ENCODE data around the gene SNAI1. TPM values are rescaled to one million over a fixed set of nuclear protein-coding genes. Genes with fewer than 3 reads are reported as not detected.
A peak's percentile ranks its signal among the peaks of the same experiment; 100 is the strongest.

The SNAI1 gene
- total RNA-seq, 1 experiment from 2014 or later = 0.22 TPM

DNA sequence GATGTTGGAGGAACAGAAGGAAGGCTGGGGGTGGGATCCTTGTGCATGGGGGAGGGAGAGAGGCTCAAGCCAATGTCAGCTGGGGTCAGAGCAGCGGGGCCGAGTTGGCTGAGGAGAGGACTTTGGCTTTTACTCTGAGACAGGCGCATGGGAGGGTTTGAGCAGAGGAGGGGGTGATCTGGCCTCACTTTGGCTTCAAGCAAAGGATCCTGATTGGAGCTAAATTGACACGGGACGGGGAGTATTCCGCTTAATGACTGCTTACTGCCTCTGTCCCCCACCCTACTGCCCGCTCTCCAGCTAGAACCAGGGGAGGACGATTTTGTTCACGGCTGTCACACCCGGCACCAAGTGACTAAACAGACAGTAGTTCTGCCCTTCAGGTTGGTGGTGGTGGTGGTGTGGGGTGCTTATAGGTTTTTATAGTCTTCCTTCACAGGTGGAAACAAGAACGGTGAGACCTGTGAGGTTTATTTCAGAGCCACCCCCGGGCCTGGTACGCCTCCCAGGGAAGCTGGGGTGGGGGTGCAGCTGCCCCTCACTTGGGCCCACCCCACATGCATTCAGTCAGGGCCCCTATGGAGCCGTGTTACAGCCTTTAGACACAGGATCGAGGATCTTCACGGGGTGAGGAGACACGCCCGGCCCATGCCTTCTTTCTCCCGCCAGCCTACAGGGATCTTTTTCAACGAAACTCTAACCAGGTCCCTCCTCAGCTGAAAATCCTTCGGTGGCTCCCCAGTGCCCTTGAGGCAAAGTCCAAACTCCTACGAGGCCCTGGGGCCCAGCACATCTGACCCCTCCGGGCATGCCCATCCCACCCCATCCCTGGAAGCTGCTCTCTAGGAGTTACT is 1.3 kb upstream of the SNAI1 start:
- no peak overlapping the region; the same call in 1 of the 2 replicates for H3K9ac ChIP-seq (ENCODE audit: low read length)
- H3K4me3 ChIP-seq (ENCODE audit: low read length) = no peak overlapping the region
- H3K4me1 ChIP-seq (ENCODE audit: low read length) = peaks cover 17% of the 10 kb centered on the region
- H3K4me2 ChIP-seq (ENCODE audit: low read depth, low read length, poor library complexity, severe bottlenecking) = no peak overlapping the region
- no peaks in the 10 kb centered on the region for H3K9me3 ChIP-seq (ENCODE audit: low read length)
- no peaks in the 10 kb centered on the region for H3K27me3 ChIP-seq (ENCODE audit: low read length)
- no peak overlapping the region for H2AFZ ChIP-seq (ENCODE audit: low read length)
- H3K9me2 ChIP-seq (replicated peaks; ENCODE audit: insufficient read depth, low read length) = no peaks in the 10 kb centered on the region
- peaks cover 7% of the 10 kb centered on the region; the same call in 1 of the 2 replicates for H4K20me1 ChIP-seq (ENCODE audit: insufficient read depth, low read depth, low read length)
- H3K36me3 ChIP-seq (ENCODE audit: insufficient read depth, low read length) = no peaks in the 10 kb centered on the region
- H3K27ac ChIP-seq (ENCODE audit: low read length) = no peak overlapping the region
- no peak for DNase-seq
- H3K79me2 ChIP-seq (ENCODE audit: low read length) = no peaks in the 10 kb centered on the region

DNA sequence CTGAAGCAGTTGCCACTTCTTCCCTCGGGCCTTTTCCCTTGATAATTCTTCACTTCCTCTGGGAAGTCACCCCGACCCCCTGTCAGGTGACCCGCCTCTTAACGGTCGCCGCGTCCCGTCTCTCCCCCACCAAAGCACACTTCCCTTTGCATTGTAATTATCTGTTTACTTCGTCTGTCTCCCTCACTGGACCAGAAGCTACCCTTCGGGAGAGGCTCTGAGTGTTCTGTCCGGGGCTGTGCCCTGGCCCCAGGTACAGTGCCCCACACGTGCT is 771 bp upstream of the SNAI1 start:
- no peak for DNase-seq
- Histone ChIP-seq H3K27ac (ENCODE audit: low read length) (no peak overlapping the region), H3K9ac (ENCODE audit: low read length) (peak overlapping the region; percentile 48), H3K4me1 (ENCODE audit: low read length) (peaks cover 17% of the 10 kb centered on the region), H3K27me3 (ENCODE audit: low read length) (no peaks in the 10 kb centered on the region), H3K79me2 (ENCODE audit: low read length) (no peaks in the 10 kb centered on the region), H2AFZ (ENCODE audit: low read length) (peak overlapping the region; percentile 65; the same call in 1 of the 2 replicates), H3K4me3 (ENCODE audit: low read length) (peak overlapping the region; percentile 37; the same call in 1 of the 2 replicates), H3K4me2 (ENCODE audit: low read depth, low read length, poor library complexity, severe bottlenecking) (peak overlapping the region; percentile 69), H4K20me1 (ENCODE audit: insufficient read depth, low read depth, low read length) (peaks cover 7% of the 10 kb centered on the region; the same call in 1 of the 2 replicates), H3K9me2 (replicated peaks; ENCODE audit: insufficient read depth, low read length) (no peaks in the 10 kb centered on the region), H3K36me3 (ENCODE audit: insufficient read depth, low read length) (no peaks in the 10 kb centered on the region), H3K9me3 (ENCODE audit: low read length) (no peaks in the 10 kb centered on the region)

DNA sequence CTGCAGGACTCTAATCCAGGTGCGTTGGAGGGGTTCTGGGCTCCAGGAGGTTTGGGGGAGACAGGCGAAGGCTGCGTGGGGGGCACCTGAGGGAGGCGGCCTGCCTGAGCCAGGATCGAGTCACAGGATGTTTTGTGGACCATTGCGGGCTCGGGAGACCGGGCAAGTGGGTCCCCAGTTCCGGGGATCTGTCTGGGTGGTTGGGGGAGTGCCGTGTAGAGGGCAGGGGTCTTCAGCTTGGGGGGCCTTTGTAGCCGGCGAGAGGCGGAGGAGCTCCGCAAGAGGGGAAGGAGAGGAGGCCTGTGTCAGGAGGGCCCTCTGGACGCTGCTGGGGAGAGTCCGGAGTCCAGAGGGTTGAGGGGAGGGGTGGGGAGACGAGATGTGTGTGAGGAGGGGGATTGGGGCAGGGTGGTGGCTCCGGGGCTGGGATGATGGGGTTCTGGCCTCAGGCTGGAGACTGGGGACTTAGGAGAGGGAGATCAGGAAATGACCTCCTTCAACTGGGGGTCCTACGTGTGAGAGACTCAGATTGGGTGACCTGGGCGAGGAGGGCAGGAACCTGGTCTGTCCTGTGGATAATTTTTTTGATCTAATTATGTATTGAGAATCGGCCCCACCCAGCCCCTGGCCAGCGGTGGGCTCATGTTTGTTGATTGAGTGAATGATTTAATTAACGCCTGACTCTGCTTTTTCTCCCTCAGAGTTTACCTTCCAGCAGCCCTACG is 505 bp downstream of the SNAI1 start:
- no peak overlapping the region for H2AFZ ChIP-seq (ENCODE audit: low read length)

GRCh38 chr20:49983848-49984408 is 1.1 kb downstream of the SNAI1 start:
- H3K4me1 ChIP-seq (ENCODE audit: low read length) = peaks cover 17% of the 10 kb centered on the region
- no peak overlapping the region for H2AFZ ChIP-seq (ENCODE audit: low read length)
- no peak overlapping the region for H3K4me3 ChIP-seq (ENCODE audit: low read length)
- H3K27me3 ChIP-seq (ENCODE audit: low read length) = no peaks in the 10 kb centered on the region
- peaks cover 7% of the 10 kb centered on the region; the same call in 1 of the 2 replicates for H4K20me1 ChIP-seq (ENCODE audit: insufficient read depth, low read depth, low read length)
- H3K9me3 ChIP-seq (ENCODE audit: low read length) = no peaks in the 10 kb centered on the region
- no peaks in the 10 kb centered on the region for H3K36me3 ChIP-seq (ENCODE audit: insufficient read depth, low read length)
- H3K9me2 ChIP-seq (replicated peaks; ENCODE audit: insufficient read depth, low read length) = no peaks in the 10 kb centered on the region
- H3K4me2 ChIP-seq (ENCODE audit: low read depth, low read length, poor library complexity, severe bottlenecking) = no peak overlapping the region
- no peaks in the 10 kb centered on the region for H3K79me2 ChIP-seq (ENCODE audit: low read length)
- peak; percentile 35 for DNase-seq
- H3K27ac ChIP-seq (ENCODE audit: low read length) = no peak overlapping the region
- no peak overlapping the region for H3K9ac ChIP-seq (ENCODE audit: low read length)

More for the DNA sequence above, 505 bp downstream of the SNAI1 start:
- Histone ChIP-seq H3K9me3 (ENCODE audit: low read length) (no peaks in the 10 kb centered on the region), H3K27me3 (ENCODE audit: low read length) (no peaks in the 10 kb centered on the region), H4K20me1 (ENCODE audit: insufficient read depth, low read depth, low read length) (peaks cover 7% of the 10 kb centered on the region; the same call in 1 of the 2 replicates), H3K4me1 (ENCODE audit: low read length) (peaks cover 17% of the 10 kb centered on the region), H3K79me2 (ENCODE audit: low read length) (no peaks in the 10 kb centered on the region), H3K36me3 (ENCODE audit: insufficient read depth, low read length) (no peaks in the 10 kb centered on the region), H3K9me2 (replicated peaks; ENCODE audit: insufficient read depth, low read length) (no peaks in the 10 kb centered on the region), H3K9ac (ENCODE audit: low read length) (0 out of 2 replicates have a peak overlapping the region, but pooled peaks have one; percentile 35), H3K27ac (ENCODE audit: low read length) (no peak overlapping the region), H3K4me3 (ENCODE audit: low read length) (no peak overlapping the region), H3K4me2 (ENCODE audit: low read depth, low read length, poor library complexity, severe bottlenecking) (peak overlapping the region; percentile 42)
- peak; percentile 20 for DNase-seq

DNA sequence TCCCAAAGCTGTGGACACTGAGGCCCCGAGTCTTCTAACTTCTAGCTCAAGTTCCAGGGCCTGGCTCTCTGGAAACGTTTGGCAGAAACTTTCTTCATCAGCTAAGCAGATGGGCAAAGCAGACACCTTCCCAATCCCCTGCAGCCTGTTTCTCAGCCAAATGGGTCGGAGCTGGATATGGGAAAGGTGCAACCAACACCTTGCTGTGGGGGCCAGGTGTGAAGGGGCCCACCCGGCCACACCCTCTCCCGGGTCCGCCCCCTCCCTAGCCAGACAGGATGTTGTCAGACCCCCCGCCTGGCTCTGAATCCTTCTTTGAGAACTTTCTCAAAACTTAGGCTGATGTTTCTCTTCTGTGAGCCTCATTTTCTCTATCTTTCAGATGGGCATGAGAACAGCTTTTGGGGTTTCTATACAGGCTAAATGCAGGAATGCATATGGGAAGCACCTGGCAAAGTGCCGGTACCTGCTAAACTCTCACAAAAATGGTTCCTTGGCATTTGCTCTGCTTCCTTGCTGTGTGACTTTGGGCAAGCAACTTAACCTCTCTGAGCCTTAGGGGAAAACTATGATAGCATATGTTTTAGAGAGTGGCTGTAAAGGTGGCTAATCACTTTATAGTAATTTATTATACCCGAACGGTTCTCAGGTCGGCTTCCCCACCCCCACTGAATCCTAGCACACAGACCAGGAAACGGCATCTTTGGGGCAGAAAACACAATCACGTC is 1.8 kb downstream of the SNAI1 start:
- Histone ChIP-seq H2AFZ (ENCODE audit: low read length) (no peak overlapping the region), H3K9me2 (replicated peaks; ENCODE audit: insufficient read depth, low read length) (no peaks in the 10 kb centered on the region), H3K9me3 (ENCODE audit: low read length) (no peaks in the 10 kb centered on the region), H3K4me2 (ENCODE audit: low read depth, low read length, poor library complexity, severe bottlenecking) (no peak overlapping the region), H3K9ac (ENCODE audit: low read length) (no peak overlapping the region), H3K4me1 (ENCODE audit: low read length) (peaks cover 12% of the 10 kb centered on the region), H3K36me3 (ENCODE audit: insufficient read depth, low read length) (no peaks in the 10 kb centered on the region), H3K79me2 (ENCODE audit: low read length) (no peaks in the 10 kb centered on the region), H4K20me1 (ENCODE audit: insufficient read depth, low read depth, low read length) (peaks cover 7% of the 10 kb centered on the region; the same call in 1 of the 2 replicates), H3K27ac (ENCODE audit: low read length) (no peak overlapping the region), H3K4me3 (ENCODE audit: low read length) (no peak overlapping the region), H3K27me3 (ENCODE audit: low read length) (no peaks in the 10 kb centered on the region)
- peak; percentile 28 for DNase-seq

- Histone ChIP-seq H3K4me3 (ENCODE audit: low read length) (no peak overlapping the region), H3K27me3 (ENCODE audit: low read length) (no peaks in the 10 kb centered on the region), H4K20me1 (ENCODE audit: insufficient read depth, low read depth, low read length) (peaks cover 7% of the 10 kb centered on the region; the same call in 1 of the 2 replicates), H3K9me2 (replicated peaks; ENCODE audit: insufficient read depth, low read length) (no peaks in the 10 kb centered on the region), H3K27ac (ENCODE audit: low read length) (no peak overlapping the region), H2AFZ (ENCODE audit: low read length) (no peak overlapping the region), H3K79me2 (ENCODE audit: low read length) (no peaks in the 10 kb centered on the region), H3K36me3 (ENCODE audit: insufficient read depth, low read length) (no peaks in the 10 kb centered on the region), H3K9ac (ENCODE audit: low read length) (no peak overlapping the region), H3K9me3 (ENCODE audit: low read length) (no peaks in the 10 kb centered on the region), H3K4me2 (ENCODE audit: low read depth, low read length, poor library complexity, severe bottlenecking) (no peak overlapping the region), H3K4me1 (ENCODE audit: low read length) (peaks cover 12% of the 10 kb centered on the region)
- no peak for DNase-seq
Observed at GRCh38 chr20:49985157-49985556, 2.4 kb downstream of the SNAI1 start.

DNA sequence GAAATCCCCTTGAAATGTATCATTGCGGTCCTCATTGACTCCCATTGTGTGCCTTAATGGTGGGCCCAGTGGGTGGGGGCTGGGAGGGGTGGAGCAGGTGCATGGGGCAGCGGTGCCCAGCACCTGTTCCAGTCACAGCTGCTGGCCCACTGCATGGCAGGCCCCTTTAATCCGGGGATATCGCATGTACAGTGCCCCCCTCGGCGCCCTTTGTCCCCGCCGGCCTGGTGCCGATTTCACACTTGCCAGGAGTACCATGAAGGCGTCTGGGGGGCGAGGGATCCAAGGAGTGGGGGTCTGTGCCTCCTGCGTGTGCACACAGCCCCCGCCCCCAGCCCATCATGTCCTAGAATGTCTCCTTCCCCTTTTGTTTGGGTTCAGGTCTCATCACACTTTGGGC is 2.8 kb downstream of the SNAI1 start:
- no peaks in the 10 kb centered on the region for H3K9me2 ChIP-seq (replicated peaks; ENCODE audit: insufficient read depth, low read length)
- H3K4me2 ChIP-seq (ENCODE audit: low read depth, low read length, poor library complexity, severe bottlenecking) = no peak overlapping the region
- H3K4me3 ChIP-seq (ENCODE audit: low read length) = no peak overlapping the region
- no peaks in the 10 kb centered on the region for H3K36me3 ChIP-seq (ENCODE audit: insufficient read depth, low read length)
- no peaks in the 10 kb centered on the region for H3K27me3 ChIP-seq (ENCODE audit: low read length)
- H3K9me3 ChIP-seq (ENCODE audit: low read length) = no peaks in the 10 kb centered on the region
- peaks cover 12% of the 10 kb centered on the region for H3K4me1 ChIP-seq (ENCODE audit: low read length)
- peak; percentile 2 for DNase-seq
- no peak overlapping the region for H2AFZ ChIP-seq (ENCODE audit: low read length)
- H3K27ac ChIP-seq (ENCODE audit: low read length) = no peak overlapping the region
- no peak overlapping the region for H3K9ac ChIP-seq (ENCODE audit: low read length)
- H4K20me1 ChIP-seq (ENCODE audit: insufficient read depth, low read depth, low read length) = peaks cover 7% of the 10 kb centered on the region; the same call in 1 of the 2 replicates
- no peaks in the 10 kb centered on the region for H3K79me2 ChIP-seq (ENCODE audit: low read length)
